CD14-positive monocyte (primary cell): Measurements from ENCODE around the gene KNSTRN. TPM values are rescaled to one million over a fixed set of nuclear protein-coding genes. Genes with fewer than 3 reads are reported as not detected.

ENCODE experiments used
- DNase-seq, 3 donors: peaks; one replicate each; pipeline ENCODE4 v3.0.0-alpha.2; 2011 to 2022
- H2AFZ ChIP-seq: 2 replicates; pipeline ENCODE4 v1.6.0; 2012; ENCODE audit warnings: mild to moderate bottlenecking, low read depth, low read length, inconsistent platforms; ENCODE audit not compliant: insufficient read depth, poor library complexity, severe bottlenecking
- H3K27ac ChIP-seq, 2 donors: 1 replicate in 1 of 2; 2 replicates in 1 of 2; pipeline ENCODE4 v1.5.1; 2012 to 2013; ENCODE audit warnings: low read length in 2 of 2, control low read depth in 1 of 2, inconsistent platforms in 1 of 2, low read depth in 1 of 2, mild to moderate bottlenecking in 1 of 2
- H3K27me3 ChIP-seq, 2 donors: one replicate each; pipeline versions ENCODE4 v1.6.0 to v1.6.1; 2011 to 2013; ENCODE audit warnings: low read length in 2 of 2; ENCODE audit not compliant: control insufficient read depth in 2 of 2, insufficient read depth in 2 of 2
- H3K36me3 ChIP-seq, 2 donors: replicated peaks in 1 of 2; 1 replicate in 1 of 2; 2 replicates in 1 of 2; pipeline versions ENCODE4 v1.5.1 to v1.6.1; 2012 to 2013; ENCODE audit warnings: low read length in 2 of 2, control low read depth in 1 of 2, inconsistent platforms in 1 of 2, mild to moderate bottlenecking in 1 of 2; ENCODE audit not compliant: insufficient read depth in 2 of 2, control insufficient read depth in 1 of 2
- H3K4me1 ChIP-seq, 2 donors: 1 replicate in 1 of 2; 2 replicates in 1 of 2; pipeline versions ENCODE4 v1.5.1 to v1.6.1; 2012 to 2013; ENCODE audit warnings: low read length in 2 of 2, control low read depth in 1 of 2, inconsistent platforms in 1 of 2, mild to moderate bottlenecking in 1 of 2, moderate library complexity in 1 of 2; ENCODE audit not compliant: insufficient read depth in 2 of 2, control insufficient read depth in 1 of 2
- H3K4me2 ChIP-seq: replicated peaks from 2 replicates; pipeline ENCODE3; 2012; ENCODE audit warnings: low read length, moderate library complexity, mild to moderate bottlenecking; ENCODE audit not compliant: poor library complexity, severe bottlenecking; ENCODE audit errors: extremely low read depth
- H3K4me3 ChIP-seq, 3 experiments: fragments of 200-600 bp in 1 of 3; sonication (generic) in 1 of 3; replicated peaks in 1 of 3; 1 replicate in 2 of 3; 2 replicates in 1 of 3; pipeline ENCODE4 v1.5.1; 2011 to 2013; ENCODE audit warnings: low read length in 3 of 3, mild to moderate bottlenecking in 3 of 3, control low read depth in 2 of 3, low read depth in 2 of 3, inconsistent platforms in 1 of 3, moderate library complexity in 1 of 3
- H3K79me2 ChIP-seq: 2 replicates; pipeline ENCODE4 v1.6.0; 2012; ENCODE audit warnings: mild to moderate bottlenecking, control low read depth, inconsistent platforms, low read length, moderate library complexity; ENCODE audit not compliant: insufficient read depth
- H3K9ac ChIP-seq: 2 replicates; pipeline ENCODE4 v1.6.0; 2017; ENCODE audit warnings: low read length, mild to moderate bottlenecking; ENCODE audit not compliant: insufficient read depth, poor library complexity, severe bottlenecking
- H3K9me3 ChIP-seq, 2 donors: replicated peaks in 1 of 2; 1 replicate in 1 of 2; 2 replicates in 1 of 2; pipeline versions ENCODE4 v1.5.1 to v1.6.1; 2012 to 2013; ENCODE audit warnings: low read length in 2 of 2, control low read depth in 1 of 2; ENCODE audit not compliant: control insufficient read depth in 1 of 2, insufficient read depth in 1 of 2
- H4K20me1 ChIP-seq: 2 replicates; pipeline ENCODE4 v1.6.0; 2012; ENCODE audit warnings: mild to moderate bottlenecking, low read length, control low read depth, moderate library complexity; ENCODE audit not compliant: insufficient read depth
- H3K27ac Mint-ChIP-seq, 7 donors: one replicate each; pipeline ENCODE4 v1.8.0; 2020; ENCODE audit warnings: mild to moderate bottlenecking in 7 of 7, mixed read lengths in 7 of 7, moderate library complexity in 6 of 7, inconsistent platforms in 2 of 7
- H3K27me3 Mint-ChIP-seq, 3 donors: one replicate each; pipeline ENCODE4 v1.8.0; 2021 to 2022; ENCODE audit warnings: low read depth in 3 of 3, mild to moderate bottlenecking in 3 of 3, mixed read lengths in 3 of 3, moderate library complexity in 3 of 3, inconsistent platforms in 1 of 3
- H3K36me3 Mint-ChIP-seq, 2 donors: one replicate each; pipeline ENCODE4 v1.8.0; 2020; ENCODE audit warnings: mixed read lengths in 2 of 2, inconsistent platforms in 1 of 2, mild to moderate bottlenecking in 1 of 2
- H3K4me1 Mint-ChIP-seq: one replicate; pipeline ENCODE4 v1.8.0; 2020; ENCODE audit warnings: mild to moderate bottlenecking, mixed read lengths
- H3K4me3 Mint-ChIP-seq, 2 donors: one replicate each; pipeline ENCODE4 v1.8.0; 2020; ENCODE audit warnings: mild to moderate bottlenecking in 2 of 2, mixed read lengths in 2 of 2, moderate library complexity in 1 of 2
- H3K9me3 Mint-ChIP-seq, 7 donors: one replicate each; pipeline ENCODE4 v1.8.0; 2020 to 2022; ENCODE audit warnings: mixed read lengths in 7 of 7, mild to moderate bottlenecking in 6 of 7, moderate library complexity in 6 of 7, inconsistent platforms in 2 of 7
- WGBS: methylation state at CpG from one replicate; pipeline ENCODE4 v1.1.5; 2013; ENCODE audit warnings: missing lambda C conversion rate; ENCODE audit not compliant: insufficient coverage; 5-methylcytosine and 5-hydroxymethylcytosine counted together
- intact Hi-C, 2 donors: fragments of 100-400 bp; cut with micrococcal nuclease; formaldehyde crosslinking; loops; one replicate each; pipeline versions ENCODE4 v1.15.0 to v1.15.1; 2023
- polyA plus RNA-seq, 3 donors: library from polyadenylated mRNA; depleted of rRNA in 1 of 3; unstranded in 2 of 3; stranded (reverse) in 1 of 3; fragments of 300-500 nt in 2 of 3; fragments of >200 nt in 1 of 3; fragmentation: Illumina TruSeq in 2 of 3; gene quantifications; 1 replicate in 2 of 3; 2 replicates in 1 of 3; pipeline ENCODE4 v1.2.3, GENCODE V29; 2012 to 2021
- TF ChIP-seq, protein P1 (sequence below): fragments of 200-600 bp; IDR thresholded peaks from one replicate; pipeline ENCODE4 v1.8.0; 2022; ENCODE audit warnings: antibody characterized with exemption, mild to moderate bottlenecking

The KNSTRN gene
- polyA plus RNA-seq, 3 donors: 5.4 to 10.0 (median 7.9) TPM

DNA sequence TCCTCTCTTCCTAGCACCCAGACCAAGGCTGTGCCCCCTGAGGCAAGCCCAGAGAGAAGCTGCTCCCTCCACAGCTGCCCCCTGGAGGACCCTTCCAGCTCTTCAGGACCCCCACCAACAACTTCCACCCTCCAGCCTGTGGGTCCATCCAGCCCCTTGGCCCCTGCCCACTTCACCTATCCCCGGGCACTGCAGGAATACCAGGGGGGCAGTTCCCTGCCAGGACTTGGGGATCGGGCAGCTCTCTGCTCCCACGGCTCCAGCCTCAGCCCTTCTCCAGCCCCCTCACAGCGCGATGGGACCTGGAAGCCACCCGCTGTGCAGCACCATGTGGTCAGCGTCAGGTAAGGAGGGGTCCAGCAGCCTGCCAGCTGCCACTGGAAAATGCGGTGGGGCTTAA, 18.9 kb upstream of the KNSTRN start:
- peaks cover 24 to 29% of the 10 kb centered on the region in 2 donors for H3K36me3 Mint-ChIP-seq
- no peak for DNase-seq
- peaks cover 22% of the 10 kb centered on the region for H3K4me1 Mint-ChIP-seq
- no peak overlapping the region for H3K4me2 ChIP-seq
- H3K9ac ChIP-seq: no peak overlapping the region
- H3K27ac Mint-ChIP-seq: no peak overlapping the region
- H3K36me3 ChIP-seq: peaks cover 0 to 3% of the 10 kb centered on the region in 2 donors
- H2AFZ ChIP-seq: no peak overlapping the region
- no peaks in the 10 kb centered on the region for H3K79me2 ChIP-seq
- H3K4me3 ChIP-seq: no peak overlapping the region
- WGBS: 84% methylated on average over 7 of the region's 8 CpGs
- peaks cover 20 to 29% of the 10 kb centered on the region in 2 donors for H3K4me1 ChIP-seq
- H3K27me3 ChIP-seq: peaks cover 0 to 8% of the 10 kb centered on the region in 2 donors
- H3K9me3 ChIP-seq: no peaks in the 10 kb centered on the region
- peaks cover 6 to 8% (median 7%) of the 10 kb centered on the region in 3 donors for H3K27me3 Mint-ChIP-seq
- intact Hi-C loops: no loop called here
- no peak overlapping the region for H3K4me3 Mint-ChIP-seq
- TF ChIP-seq, protein P1, sequence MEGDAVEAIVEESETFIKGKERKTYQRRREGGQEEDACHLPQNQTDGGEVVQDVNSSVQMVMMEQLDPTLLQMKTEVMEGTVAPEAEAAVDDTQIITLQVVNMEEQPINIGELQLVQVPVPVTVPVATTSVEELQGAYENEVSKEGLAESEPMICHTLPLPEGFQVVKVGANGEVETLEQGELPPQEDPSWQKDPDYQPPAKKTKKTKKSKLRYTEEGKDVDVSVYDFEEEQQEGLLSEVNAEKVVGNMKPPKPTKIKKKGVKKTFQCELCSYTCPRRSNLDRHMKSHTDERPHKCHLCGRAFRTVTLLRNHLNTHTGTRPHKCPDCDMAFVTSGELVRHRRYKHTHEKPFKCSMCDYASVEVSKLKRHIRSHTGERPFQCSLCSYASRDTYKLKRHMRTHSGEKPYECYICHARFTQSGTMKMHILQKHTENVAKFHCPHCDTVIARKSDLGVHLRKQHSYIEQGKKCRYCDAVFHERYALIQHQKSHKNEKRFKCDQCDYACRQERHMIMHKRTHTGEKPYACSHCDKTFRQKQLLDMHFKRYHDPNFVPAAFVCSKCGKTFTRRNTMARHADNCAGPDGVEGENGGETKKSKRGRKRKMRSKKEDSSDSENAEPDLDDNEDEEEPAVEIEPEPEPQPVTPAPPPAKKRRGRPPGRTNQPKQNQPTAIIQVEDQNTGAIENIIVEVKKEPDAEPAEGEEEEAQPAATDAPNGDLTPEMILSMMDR: no peak
- H3K9me3 Mint-ChIP-seq: no peaks in the 10 kb centered on the region
- H4K20me1 ChIP-seq: peaks cover 11% of the 10 kb centered on the region
- no peak overlapping the region for H3K27ac ChIP-seq

DNA sequence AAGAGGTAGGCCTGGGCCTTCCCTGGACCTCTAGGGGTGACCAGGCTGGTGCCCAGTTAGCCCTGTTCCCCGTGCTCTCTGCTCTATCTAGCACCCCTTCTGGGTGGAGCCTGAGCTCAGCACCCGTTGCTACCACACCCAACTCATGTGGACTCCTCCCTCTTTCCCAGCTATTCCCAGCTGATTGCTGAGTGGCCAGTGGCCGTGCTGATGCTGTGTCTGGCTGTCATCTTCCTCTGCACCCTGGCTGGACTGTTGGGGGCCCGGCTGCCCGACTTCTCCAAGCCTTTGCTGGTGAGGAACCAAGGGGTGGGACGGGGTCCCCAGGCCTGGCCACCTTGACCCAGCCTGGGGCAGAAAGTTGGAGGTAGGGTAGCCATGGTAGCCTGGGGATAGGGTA, 18.3 kb upstream of the KNSTRN start:
- no peak overlapping the region for H3K4me2 ChIP-seq
- H3K4me3 Mint-ChIP-seq: no peak overlapping the region
- TF ChIP-seq, protein P1: no peak
- no peak for DNase-seq
- H4K20me1 ChIP-seq: peaks cover 5% of the 10 kb centered on the region
- intact Hi-C loops: no loop called here
- no peak overlapping the region for H3K27ac ChIP-seq
- no peaks in the 10 kb centered on the region for H3K79me2 ChIP-seq
- peaks cover 16 to 25% of the 10 kb centered on the region in 2 donors for H3K4me1 ChIP-seq
- WGBS: 96% methylated on average over 5 of the region's 6 CpGs
- no peak overlapping the region for H3K27ac Mint-ChIP-seq
- no peak overlapping the region for H3K9ac ChIP-seq
- H3K9me3 ChIP-seq: no peaks in the 10 kb centered on the region
- no peak overlapping the region for H2AFZ ChIP-seq
- H3K4me1 Mint-ChIP-seq: peaks cover 20% of the 10 kb centered on the region
- H3K27me3 ChIP-seq: peaks cover 0 to 2% of the 10 kb centered on the region in 2 donors
- H3K36me3 ChIP-seq: peaks cover 0 to 3% of the 10 kb centered on the region in 2 donors
- H3K36me3 Mint-ChIP-seq: peaks cover 24 to 29% of the 10 kb centered on the region in 2 donors
- no peaks in the 10 kb centered on the region for H3K9me3 Mint-ChIP-seq
- H3K4me3 ChIP-seq: no peak overlapping the region
- H3K27me3 Mint-ChIP-seq: peaks cover 0 to 9% (median 4%) of the 10 kb centered on the region in 3 donors
